Measurements from ENCODE around the gene IKZF1.

The IKZF1 gene

DNA sequence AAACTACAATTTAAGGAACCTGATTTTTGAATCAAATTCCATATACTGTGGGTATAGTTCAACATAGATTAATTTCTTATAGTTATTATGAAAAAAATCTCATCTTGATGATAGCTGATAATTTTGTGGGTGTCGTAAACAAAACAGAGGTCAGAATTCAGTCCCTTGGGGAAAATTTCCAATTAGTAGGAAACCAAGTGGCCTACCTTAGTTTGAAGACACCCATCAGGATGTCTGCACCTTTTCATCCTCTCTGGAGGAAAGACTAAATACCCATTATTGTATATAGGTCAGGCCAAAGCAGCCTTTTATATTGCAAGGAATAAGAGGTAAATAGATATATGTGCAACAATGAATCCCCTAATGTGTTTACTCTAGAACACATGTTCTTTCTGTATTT lies 6.4 kb downstream of the IKZF1 start:
- H3K36me3 ChIP-seq (ENCODE audit: low read length): no peaks in the 10 kb centered on the region
- no peaks in the 10 kb centered on the region for H3K9me3 ChIP-seq (ENCODE audit: insufficient read depth, low read length)
- H3K4me3 ChIP-seq (ENCODE audit: insufficient read depth, low read length, poor library complexity, severe bottlenecking): peak overlapping the region; percentile 81
- H3K27ac ChIP-seq (ENCODE audit: low read depth, low read length): peak overlapping the region; percentile 93
- H3K27me3 ChIP-seq (ENCODE audit: low read length): no peaks in the 10 kb centered on the region
- peaks cover 77% of the 10 kb centered on the region for H3F3A ChIP-seq (ENCODE audit: insufficient read depth)
- TF ChIP-seq, protein P1, sequence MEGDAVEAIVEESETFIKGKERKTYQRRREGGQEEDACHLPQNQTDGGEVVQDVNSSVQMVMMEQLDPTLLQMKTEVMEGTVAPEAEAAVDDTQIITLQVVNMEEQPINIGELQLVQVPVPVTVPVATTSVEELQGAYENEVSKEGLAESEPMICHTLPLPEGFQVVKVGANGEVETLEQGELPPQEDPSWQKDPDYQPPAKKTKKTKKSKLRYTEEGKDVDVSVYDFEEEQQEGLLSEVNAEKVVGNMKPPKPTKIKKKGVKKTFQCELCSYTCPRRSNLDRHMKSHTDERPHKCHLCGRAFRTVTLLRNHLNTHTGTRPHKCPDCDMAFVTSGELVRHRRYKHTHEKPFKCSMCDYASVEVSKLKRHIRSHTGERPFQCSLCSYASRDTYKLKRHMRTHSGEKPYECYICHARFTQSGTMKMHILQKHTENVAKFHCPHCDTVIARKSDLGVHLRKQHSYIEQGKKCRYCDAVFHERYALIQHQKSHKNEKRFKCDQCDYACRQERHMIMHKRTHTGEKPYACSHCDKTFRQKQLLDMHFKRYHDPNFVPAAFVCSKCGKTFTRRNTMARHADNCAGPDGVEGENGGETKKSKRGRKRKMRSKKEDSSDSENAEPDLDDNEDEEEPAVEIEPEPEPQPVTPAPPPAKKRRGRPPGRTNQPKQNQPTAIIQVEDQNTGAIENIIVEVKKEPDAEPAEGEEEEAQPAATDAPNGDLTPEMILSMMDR (IDR thresholded peaks at IDR 0.05; ENCODE audit: insufficient read depth, low read length, poor library complexity, severe bottlenecking): no peak
- TF ChIP-seq EZH2phosphoT487 (conservative IDR thresholded peaks at IDR 0.05; ENCODE audit: low read length): no peak
- H2AFZ ChIP-seq (ENCODE audit: low read depth, low read length, severe bottlenecking): no peak overlapping the region
- no peaks in the 10 kb centered on the region for H3K9me2 ChIP-seq (replicated peaks; ENCODE audit: insufficient read depth, low read length)
- peak overlapping the region; percentile 72 for H3K9ac ChIP-seq (ENCODE audit: low read length)
- H4K20me1 ChIP-seq (ENCODE audit: low read depth, low read length): no peaks in the 10 kb centered on the region
- H3K4me2 ChIP-seq (ENCODE audit: low read depth, low read length, poor library complexity, severe bottlenecking): peak overlapping the region; percentile 91
- peaks cover 100% of the 10 kb centered on the region for H3K79me2 ChIP-seq (ENCODE audit: insufficient read depth, low read length)

DNA sequence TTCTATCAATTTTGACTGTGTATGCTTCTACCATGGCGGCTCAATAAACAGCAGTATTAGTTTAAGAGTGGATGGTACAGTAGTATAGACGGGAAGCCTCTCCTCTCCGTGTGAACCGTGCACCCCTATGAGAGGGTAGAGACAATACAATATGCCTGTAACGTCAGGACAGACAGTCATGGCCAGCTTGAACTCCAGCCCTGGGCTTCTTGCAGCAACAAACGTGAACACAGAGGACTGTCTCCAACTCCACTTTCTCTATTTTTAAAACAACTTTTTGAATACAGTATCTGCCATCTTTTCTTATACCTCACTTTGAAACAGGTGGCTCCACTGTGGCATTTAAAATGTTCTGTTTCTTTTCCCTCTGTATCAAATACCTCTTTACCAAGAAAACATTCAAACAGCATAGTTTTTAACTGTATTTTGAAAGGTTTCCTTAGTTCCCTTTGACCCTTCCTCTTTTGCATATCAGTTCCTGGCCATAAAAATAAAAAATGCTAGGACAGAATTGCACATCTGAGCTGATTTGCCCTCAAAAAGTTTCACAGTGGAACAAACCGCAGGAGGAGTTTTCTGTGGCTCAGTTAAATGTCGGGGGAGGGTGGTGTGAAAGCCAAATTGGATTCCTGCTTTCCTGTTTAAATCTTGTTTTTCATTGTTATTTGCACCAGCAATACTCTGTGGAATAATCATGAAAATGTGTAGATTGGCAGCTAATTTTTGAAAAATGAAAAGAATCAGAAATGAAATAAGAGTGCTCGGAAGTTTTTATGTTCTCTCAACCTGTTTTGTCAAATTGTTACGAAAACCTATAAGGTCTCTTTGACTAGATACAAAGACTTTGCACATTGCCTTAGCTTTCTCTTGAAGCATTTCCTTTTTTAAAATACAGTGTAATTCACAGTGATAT lies 8.0 kb downstream of the IKZF1 start:
- H3K27ac ChIP-seq (ENCODE audit: low read depth, low read length): peak overlapping the region; percentile 93
- H3K9ac ChIP-seq (ENCODE audit: low read length): peak overlapping the region; percentile 72
- H3F3A ChIP-seq (ENCODE audit: insufficient read depth): peaks cover 72% of the 10 kb centered on the region
- H3K79me2 ChIP-seq (ENCODE audit: insufficient read depth, low read length): peaks cover 100% of the 10 kb centered on the region
- H3K4me3 ChIP-seq (ENCODE audit: insufficient read depth, low read length, poor library complexity, severe bottlenecking): peak overlapping the region; percentile 81
- no peaks in the 10 kb centered on the region for H3K9me2 ChIP-seq (replicated peaks; ENCODE audit: insufficient read depth, low read length)
- TF ChIP-seq, protein P1 (IDR thresholded peaks at IDR 0.05; ENCODE audit: insufficient read depth, low read length, poor library complexity, severe bottlenecking): no peak
- no peak for TF ChIP-seq EZH2phosphoT487 (conservative IDR thresholded peaks at IDR 0.05; ENCODE audit: low read length)
- H3K27me3 ChIP-seq (ENCODE audit: low read length): no peaks in the 10 kb centered on the region
- H3K4me2 ChIP-seq (ENCODE audit: low read depth, low read length, poor library complexity, severe bottlenecking): peak overlapping the region; percentile 91
- H3K36me3 ChIP-seq (ENCODE audit: low read length): no peaks in the 10 kb centered on the region
- no peaks in the 10 kb centered on the region for H3K9me3 ChIP-seq (ENCODE audit: insufficient read depth, low read length)
- H2AFZ ChIP-seq (ENCODE audit: low read depth, low read length, severe bottlenecking): no peak overlapping the region
- H4K20me1 ChIP-seq (ENCODE audit: low read depth, low read length): no peaks in the 10 kb centered on the region

DNA sequence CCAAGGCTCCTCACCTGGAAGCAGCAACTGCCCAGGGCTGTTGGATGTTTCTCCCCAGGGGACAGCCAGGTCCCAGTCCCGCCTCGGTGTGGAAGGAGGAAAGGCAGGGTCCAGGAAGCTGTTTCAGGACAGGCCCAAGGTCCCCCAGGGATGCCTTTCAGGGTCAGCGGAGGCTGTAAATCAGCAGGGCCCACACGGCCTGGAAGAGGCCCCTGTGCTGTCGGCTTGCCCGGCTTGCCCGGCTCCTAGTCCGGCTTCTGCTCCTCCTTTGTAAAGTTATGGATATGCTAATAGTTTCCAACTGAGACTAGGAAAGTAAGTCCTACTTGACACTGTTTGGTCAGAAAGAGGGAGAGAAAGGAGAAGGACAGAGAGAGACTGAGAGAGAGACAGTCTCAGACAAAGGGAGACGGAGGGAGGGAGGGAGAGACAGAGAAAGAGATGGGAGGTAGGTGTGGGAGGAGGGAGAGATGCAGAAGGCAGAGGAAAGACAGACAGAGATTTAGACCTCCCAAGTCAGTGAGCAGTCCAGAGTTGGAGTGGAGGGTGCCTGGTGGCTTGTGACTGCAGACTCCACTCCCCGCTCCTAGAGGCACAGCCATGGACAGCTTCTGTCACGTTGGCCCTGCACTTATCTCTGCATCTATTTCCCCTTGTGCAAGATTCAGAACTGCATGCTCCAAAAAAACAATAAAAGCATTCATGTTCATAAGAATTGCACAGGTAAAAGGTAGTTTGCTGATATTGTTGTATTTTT lies 10.5 kb downstream of the IKZF1 start:
- Histone ChIP-seq H3K9me3 (ENCODE audit: insufficient read depth, low read length) (no peaks in the 10 kb centered on the region), H2AFZ (ENCODE audit: low read depth, low read length, severe bottlenecking) (no peak overlapping the region), H3K27ac (ENCODE audit: low read depth, low read length) (peak overlapping the region; percentile 72), H3K9ac (ENCODE audit: low read length) (peak overlapping the region; percentile 62), H3F3A (ENCODE audit: insufficient read depth) (peaks cover 62% of the 10 kb centered on the region), H3K36me3 (ENCODE audit: low read length) (peaks cover 14% of the 10 kb centered on the region), H3K27me3 (ENCODE audit: low read length) (no peaks in the 10 kb centered on the region), H3K4me3 (ENCODE audit: insufficient read depth, low read length, poor library complexity, severe bottlenecking) (peak overlapping the region; percentile 28), H3K4me2 (ENCODE audit: low read depth, low read length, poor library complexity, severe bottlenecking) (peak overlapping the region; percentile 91), H3K9me2 (replicated peaks; ENCODE audit: insufficient read depth, low read length) (no peaks in the 10 kb centered on the region), H3K79me2 (ENCODE audit: insufficient read depth, low read length) (peaks cover 100% of the 10 kb centered on the region), H4K20me1 (ENCODE audit: low read depth, low read length) (no peaks in the 10 kb centered on the region)
- TF ChIP-seq, protein P1 (IDR thresholded peaks at IDR 0.05; ENCODE audit: insufficient read depth, low read length, poor library complexity, severe bottlenecking): no peak
- no peak for TF ChIP-seq EZH2phosphoT487 (conservative IDR thresholded peaks at IDR 0.05; ENCODE audit: low read length)

Measured in SU-DHL-6 (cell line).